Measurements from ENCODE around the gene RIMS4. TPM values are rescaled to one million over a fixed set of nuclear protein-coding genes. Genes with fewer than 3 reads are reported as not detected.

The RIMS4 gene
- total and polyA plus RNA-seq, 10 of the 15 experiments (the other 5 are each of a cell fraction or from before 2014, with no cell fraction given): under 0.01 to 0.07 (median 0.05) TPM; not detected in 5

GRCh38 chr20:44735816-44736169 lies 74.6 kb downstream of the RIMS4 start:
- SMC1A ChIA-PET (ENCODE audit: uncharacterized antibody, unreplicated experiment): no interaction called here
- H3K36me3 ChIP-seq (ENCODE audit: control insufficient read depth in 2 of 2, insufficient read depth in 2 of 2, low read length in 1 of 2): no peaks in the 10 kb centered on the region
- TF ChIP-seq ETV6 (conservative IDR thresholded peaks at IDR 0.05 in 1 of 2, IDR thresholded peaks at IDR 0.05 in 1 of 2; ENCODE audit: borderline replicate concordance in 1 of 2, low read depth in 1 of 2): no peak
- ATAC-seq (no peak), FAIRE-seq (no peak), DNase-seq (ENCODE audit: low read depth, low spot score) (no peak)
- RAD21 ChIA-PET (ENCODE audit: unreplicated experiment): no interaction called here
- H3K4me1 ChIP-seq (ENCODE audit: control insufficient read depth, insufficient read depth, low read length): peaks cover 7% of the 10 kb centered on the region
- no peak overlapping the region for H3K27ac ChIP-seq (ENCODE audit: control insufficient read depth, insufficient read depth)
- in situ Hi-C loops (cut with MboI) (no loop called here), intact Hi-C loops (cut with micrococcal nuclease; ENCODE audit: unreplicated experiment) (no loop called here)
- CTCF ChIA-PET: no interaction called here
- no peaks in the 10 kb centered on the region for H4K20me1 ChIP-seq (ENCODE audit: control insufficient read depth, insufficient read depth)
- 97% methylated on average over 4 of the region's 4 CpGs for WGBS (ENCODE audit: insufficient coverage, insufficient replicate concordance, low lambda C conversion rate, missing lambda C conversion rate)
- BruUV-seq (replicated peaks): no TSS peak
- H3K9me3 ChIP-seq (replicated peaks; ENCODE audit: control insufficient read depth, insufficient read depth, low read length): peaks cover 6% of the 10 kb centered on the region; the same call in 2 of the 3 replicates
- no peak overlapping the region for H3K4me3 ChIP-seq
- H3K9ac ChIP-seq (ENCODE audit: control insufficient read depth, insufficient read depth, low read length): no peak overlapping the region
- H2AFZ ChIP-seq (ENCODE audit: control insufficient read depth, low read depth, low read length): peak overlapping the region; percentile 72
- 0 out of 2 replicates have a peak overlapping the region, but pooled peaks have one; percentile 44 for H3K4me2 ChIP-seq (ENCODE audit: control insufficient read depth, insufficient read depth)
- no peaks in the 10 kb centered on the region for H3K79me2 ChIP-seq (ENCODE audit: control insufficient read depth, insufficient read depth, low read length)
- H3K27me3 ChIP-seq (replicated peaks in 1 of 2; ENCODE audit: control insufficient read depth in 2 of 2, insufficient read depth in 2 of 2, low read length in 1 of 2): no peaks in the 10 kb centered on the region
- POLR2A ChIA-PET: no interaction called here

- POLR2A ChIA-PET: no interaction called here
- H3K27ac ChIP-seq (ENCODE audit: control insufficient read depth, insufficient read depth): no peak overlapping the region
- ATAC-seq (no peak), DNase-seq (ENCODE audit: low read depth, low spot score) (no peak), FAIRE-seq (no peak)
- peaks cover 7% of the 10 kb centered on the region for H3K4me1 ChIP-seq (ENCODE audit: control insufficient read depth, insufficient read depth, low read length)
- intact Hi-C loops (cut with micrococcal nuclease; ENCODE audit: unreplicated experiment): loop anchor here (5.0 kb wide), 1 partner anchor 348 kb away; no protein-coding TSS in a partner anchor
- no peaks in the 10 kb centered on the region for H3K36me3 ChIP-seq (ENCODE audit: control insufficient read depth in 2 of 2, insufficient read depth in 2 of 2, low read length in 1 of 2)
- H3K79me2 ChIP-seq (ENCODE audit: control insufficient read depth, insufficient read depth, low read length): no peaks in the 10 kb centered on the region
- no peaks in the 10 kb centered on the region for H4K20me1 ChIP-seq (ENCODE audit: control insufficient read depth, insufficient read depth)
- 63% methylated on average over 3 of the region's 3 CpGs for WGBS (ENCODE audit: insufficient coverage, insufficient replicate concordance, low lambda C conversion rate, missing lambda C conversion rate)
- no peak overlapping the region for H2AFZ ChIP-seq (ENCODE audit: control insufficient read depth, low read depth, low read length)
- peaks cover 6% of the 10 kb centered on the region; the same call in 2 of the 3 replicates for H3K9me3 ChIP-seq (replicated peaks; ENCODE audit: control insufficient read depth, insufficient read depth, low read length)
- in situ Hi-C loops (cut with MboI): loop anchor here (5.0 kb wide), 1 partner anchor 48 kb away; no protein-coding TSS in a partner anchor
- no peak overlapping the region for H3K4me3 ChIP-seq
- CTCF ChIA-PET: interaction anchor here (8.2 kb wide), 1 partner anchor 51 kb away, joined by 91 read pairs; no protein-coding TSS in a partner anchor
- no peaks in the 10 kb centered on the region for H3K27me3 ChIP-seq (replicated peaks in 1 of 2; ENCODE audit: control insufficient read depth in 2 of 2, insufficient read depth in 2 of 2, low read length in 1 of 2)
- RAD21 ChIA-PET (ENCODE audit: unreplicated experiment): no interaction called here
- H3K4me2 ChIP-seq (ENCODE audit: control insufficient read depth, insufficient read depth): no peak overlapping the region
- no TSS peak for BruUV-seq (replicated peaks)
- no peak for TF ChIP-seq ZBTB33 (IDR thresholded peaks at IDR 0.05)
- 0 out of 6 replicates have a peak, but pooled peaks of 2 of the 3 experiments have one; percentile 2 to 12 for TF ChIP-seq CTCF (IDR thresholded peaks at IDR 0.05 in 2 of 3, conservative IDR thresholded peaks at IDR 0.05 in 1 of 3; ENCODE audit: control insufficient read depth in 2 of 3, extremely low read depth in 1 of 3, insufficient read depth in 1 of 3, low read depth in 3 of 3, low read length in 3 of 3)
- no peak overlapping the region for H3K9ac ChIP-seq (ENCODE audit: control insufficient read depth, insufficient read depth, low read length)
- SMC1A ChIA-PET (ENCODE audit: uncharacterized antibody, unreplicated experiment): interaction anchor here (0.8 kb wide), 1 partner anchor 52 kb away, joined by 3 read pairs; no protein-coding TSS in a partner anchor
These were observed 75.4 kb downstream of the RIMS4 start for GRCh38 chr20:44734938-44735337.
